NCI-H748 (cell line): ENCODE measurements around the gene HIRA.
A peak's percentile ranks its signal among the peaks of the same experiment; 100 is the strongest.
"Not testable (repeated sequence)": the region's sequence is repeated elsewhere in the genome, so short reads cannot be mapped to it uniquely, and the experiment has no call there.

ENCODE experiments used
- DNase-seq: peaks from one replicate; lab custom pipeline; 2025; ENCODE audit not compliant: unreplicated experiment; lab: John Stamatoyannopoulos, UW

HIRA gene

DNA sequence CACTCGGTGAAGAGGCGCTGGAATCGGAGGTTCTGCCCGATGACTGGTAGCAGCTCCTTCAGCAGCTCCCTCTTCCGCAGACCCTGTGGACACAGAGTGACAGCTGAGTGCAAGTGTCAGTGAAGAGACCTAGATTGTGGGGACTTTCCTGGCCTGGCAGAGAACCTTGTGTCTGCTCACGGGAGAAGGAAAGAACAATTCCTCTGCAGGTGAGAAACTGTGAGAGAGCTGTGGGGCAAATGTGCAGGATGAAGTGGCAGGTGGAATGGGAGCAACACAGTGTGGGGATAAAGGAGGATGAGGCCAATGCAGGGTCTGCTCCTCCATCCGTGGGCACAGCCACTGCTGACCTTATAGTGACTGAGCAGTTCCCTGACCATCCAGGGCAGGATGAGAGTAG is 100.1 kb downstream of the HIRA start:
- DNase-seq: no peak

DNA sequence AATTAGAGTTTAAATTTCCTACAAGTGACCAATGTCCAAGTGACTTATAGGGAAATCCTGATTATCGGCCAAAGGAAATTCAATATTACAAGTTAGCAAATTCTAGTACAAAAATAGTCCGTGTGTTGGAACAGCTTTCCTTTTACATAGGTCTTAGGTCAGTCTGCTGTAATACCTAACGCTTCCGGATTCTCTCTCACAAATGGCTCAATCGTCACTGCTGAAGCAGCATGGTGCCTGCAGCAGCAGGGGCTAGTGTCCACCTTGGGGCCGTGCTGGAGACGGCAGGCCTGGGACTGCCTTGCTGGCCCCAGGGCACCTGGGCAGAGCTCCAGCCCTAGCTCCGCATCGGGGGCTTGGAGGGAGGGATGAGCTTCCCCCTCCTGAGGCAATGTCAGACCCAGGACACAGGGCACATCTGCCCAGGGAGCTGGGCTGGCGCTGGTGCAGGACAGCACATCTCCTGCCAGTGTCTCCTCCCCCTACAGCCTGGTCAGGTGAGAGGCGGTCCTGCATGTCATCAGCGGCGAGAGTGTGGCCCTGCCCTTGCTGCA is 100.6 kb downstream of the HIRA start:
- DNase-seq: no peak

DNA sequence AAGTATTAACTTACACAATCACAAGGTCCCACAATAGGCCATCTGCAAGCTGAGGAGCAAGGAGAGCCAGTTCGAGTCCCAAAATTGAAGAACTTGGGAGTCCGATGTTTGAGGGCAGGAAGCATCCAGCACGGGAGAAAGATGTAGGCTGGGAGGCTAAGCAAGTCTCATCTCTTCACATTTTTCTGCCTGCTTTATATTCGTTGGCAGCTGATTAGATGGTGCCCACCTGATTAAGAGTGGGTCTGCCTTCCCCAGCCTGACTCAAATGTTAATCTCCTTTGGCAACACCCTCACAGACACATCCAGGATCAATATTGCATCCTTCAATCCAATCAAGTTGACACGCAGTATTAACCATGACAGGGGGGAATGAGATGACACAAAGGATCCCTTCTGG is 101.3 kb downstream of the HIRA start:
- DNase-seq: not testable (repeated sequence)

DNA sequence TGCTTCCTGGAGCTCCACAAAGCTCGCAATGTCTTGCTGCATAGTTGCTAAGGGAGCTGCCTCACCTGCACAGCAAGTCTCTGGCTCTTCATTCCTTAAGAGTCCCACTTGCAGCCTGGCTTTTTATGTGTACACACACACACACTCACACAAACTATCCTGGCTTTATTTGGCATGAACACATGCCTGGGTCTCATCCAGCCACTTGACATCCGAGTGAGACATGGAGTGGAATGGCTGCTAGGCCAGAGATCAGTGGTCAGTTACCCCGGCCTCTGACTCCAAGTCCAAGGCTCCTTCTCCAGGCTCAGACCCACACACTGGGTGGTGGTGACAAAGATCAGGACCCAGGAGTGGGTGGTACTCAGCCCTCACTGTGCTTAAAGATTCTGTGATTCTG is 102.1 kb downstream of the HIRA start:
- no peak for DNase-seq

DNA sequence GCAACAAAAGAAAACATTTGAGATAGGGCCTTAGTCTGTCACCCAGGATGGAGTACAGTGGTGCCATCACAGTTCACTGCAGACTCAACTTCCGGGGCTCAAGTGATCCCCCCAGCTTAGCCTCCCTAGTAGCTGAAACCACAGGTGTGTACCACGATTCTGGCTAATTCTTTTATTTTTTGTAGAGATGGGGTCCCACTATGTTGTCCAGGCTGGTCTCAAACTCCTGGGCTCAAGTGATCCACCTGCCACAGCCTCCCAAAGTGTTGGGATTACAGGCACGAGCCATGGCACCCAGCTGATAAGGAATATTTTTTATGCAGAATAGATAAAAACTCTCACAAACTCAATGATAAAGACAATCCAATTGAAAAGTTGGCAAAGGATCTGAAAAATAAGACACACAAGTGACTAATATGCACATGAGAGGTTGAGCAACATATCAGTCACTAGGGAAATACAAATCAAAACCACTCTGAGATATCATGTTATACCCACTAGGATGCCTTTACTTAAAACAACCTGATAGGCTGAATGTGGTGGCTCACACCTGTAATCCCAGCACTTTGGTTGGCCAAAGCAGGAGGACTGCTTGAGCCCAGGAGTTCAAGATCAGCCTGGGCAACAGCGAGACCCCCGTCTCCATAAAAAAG is 106.1 kb downstream of the HIRA start:
- no peak for DNase-seq

DNA sequence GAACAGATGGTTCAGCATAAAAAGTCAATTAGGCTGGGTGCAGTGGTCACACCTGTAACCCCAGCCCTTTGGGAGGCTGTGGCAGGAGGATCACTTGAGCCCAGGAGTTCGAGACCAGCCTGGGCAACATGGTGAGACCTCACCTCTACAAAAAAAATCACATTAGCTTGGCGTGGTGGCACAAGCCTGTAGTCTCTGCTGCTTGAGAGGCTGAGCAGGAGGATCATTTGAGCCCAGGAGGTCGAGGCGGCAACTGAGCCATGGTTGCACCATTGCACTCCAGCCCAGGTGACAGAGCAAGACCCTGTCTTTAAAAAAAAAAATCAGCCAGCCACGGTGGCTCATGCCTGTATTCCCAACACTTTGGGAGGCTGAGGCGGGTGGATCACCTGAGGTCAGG is 108.1 kb downstream of the HIRA start:
- DNase-seq: not testable (repeated sequence)

DNA sequence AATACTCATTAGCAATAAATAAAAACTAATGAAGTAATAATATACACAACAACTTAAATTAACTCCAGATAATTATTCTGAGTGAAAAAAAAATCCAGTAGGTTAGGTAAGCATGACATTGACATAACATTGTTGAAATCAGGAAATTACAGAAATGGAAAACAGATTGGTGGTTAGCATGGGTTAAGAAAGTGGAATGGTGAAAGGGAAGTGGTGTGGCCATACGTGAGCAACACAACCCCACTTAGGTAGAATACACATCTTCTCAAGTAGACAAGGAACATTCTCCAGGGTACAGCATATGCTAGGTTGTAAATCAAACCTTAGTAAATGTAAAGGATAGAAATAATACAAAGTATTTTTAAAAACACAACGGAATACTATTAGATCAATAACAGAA is 109.8 kb downstream of the HIRA start:
- DNase-seq: no peak

DNA sequence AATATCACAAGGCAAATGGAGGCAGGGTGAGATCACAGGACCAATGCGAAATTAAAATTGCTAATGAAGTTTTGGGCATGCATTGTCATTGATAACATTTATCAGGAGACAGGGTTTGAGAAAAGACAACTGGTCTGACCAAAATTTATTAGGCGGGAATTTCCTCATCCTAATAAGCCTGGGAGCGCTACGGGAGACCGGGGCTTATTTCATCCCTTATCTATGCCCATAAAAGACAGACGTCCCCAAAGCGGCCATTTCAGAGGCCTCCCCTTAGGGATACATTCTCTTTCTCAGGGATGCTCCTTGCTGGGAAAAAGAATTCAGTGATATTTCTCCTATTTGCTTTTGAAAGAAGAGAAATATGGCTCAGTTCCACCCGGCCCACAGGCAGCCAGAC is 111.4 kb downstream of the HIRA start:
- not testable (repeated sequence) for DNase-seq

DNA sequence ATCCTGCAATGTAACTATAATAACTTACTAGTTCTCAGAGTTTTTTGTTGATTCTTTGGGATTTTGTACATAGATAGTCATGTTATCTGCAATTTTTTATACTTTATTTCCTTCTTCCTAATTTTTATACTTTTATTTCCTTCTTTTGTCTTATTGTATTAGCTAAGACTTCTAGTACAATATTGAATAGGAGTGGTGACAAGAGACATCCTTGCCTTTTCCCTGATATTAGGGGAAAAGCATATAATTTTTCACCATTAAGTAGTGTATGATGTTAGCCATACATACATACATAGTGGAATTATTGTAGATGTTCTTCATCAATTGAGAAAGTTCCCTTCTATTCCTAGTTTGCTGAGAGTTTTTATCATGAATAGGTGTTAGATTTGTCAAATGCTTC is 112.3 kb downstream of the HIRA start:
- no peak for DNase-seq

DNA sequence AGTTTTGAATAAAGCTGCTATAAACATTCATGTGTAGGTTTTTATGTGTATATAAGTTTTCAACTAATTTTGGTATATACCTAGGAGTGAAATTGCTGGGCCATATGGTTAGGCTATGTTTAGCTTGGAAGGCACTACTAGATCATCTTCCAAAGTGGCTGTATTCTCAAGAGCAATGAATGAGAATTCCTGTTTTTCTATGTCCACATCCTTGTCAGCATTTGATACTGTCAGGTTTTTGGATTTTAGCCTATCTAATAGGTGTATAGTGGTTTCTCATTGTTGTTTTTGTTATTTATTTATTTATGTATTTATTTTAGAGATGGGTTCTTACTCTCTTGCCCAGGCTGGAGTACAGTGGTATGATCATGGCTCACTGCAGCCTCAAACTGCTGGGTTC is 113.7 kb downstream of the HIRA start:
- DNase-seq: no peak

DNA sequence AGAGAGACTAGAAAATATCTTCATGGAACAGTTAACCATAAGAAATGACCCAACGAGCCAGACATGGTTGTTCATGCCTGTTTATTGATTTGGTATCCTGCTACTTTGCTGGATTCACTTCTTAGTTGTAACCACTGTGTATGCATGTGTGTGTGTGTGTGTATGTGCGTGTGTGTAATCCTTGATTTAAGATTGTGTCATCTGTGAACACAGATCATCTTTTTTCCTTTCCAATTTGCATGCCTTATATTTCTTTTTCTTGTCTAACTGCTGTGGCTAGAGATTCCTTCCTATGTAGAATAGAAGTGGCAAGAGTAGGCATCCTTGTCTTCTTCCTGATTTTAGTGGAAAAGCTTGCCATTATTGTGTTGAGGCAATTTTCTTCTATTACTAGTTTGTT is 123.7 kb downstream of the HIRA start:
- no peak for DNase-seq

DNA sequence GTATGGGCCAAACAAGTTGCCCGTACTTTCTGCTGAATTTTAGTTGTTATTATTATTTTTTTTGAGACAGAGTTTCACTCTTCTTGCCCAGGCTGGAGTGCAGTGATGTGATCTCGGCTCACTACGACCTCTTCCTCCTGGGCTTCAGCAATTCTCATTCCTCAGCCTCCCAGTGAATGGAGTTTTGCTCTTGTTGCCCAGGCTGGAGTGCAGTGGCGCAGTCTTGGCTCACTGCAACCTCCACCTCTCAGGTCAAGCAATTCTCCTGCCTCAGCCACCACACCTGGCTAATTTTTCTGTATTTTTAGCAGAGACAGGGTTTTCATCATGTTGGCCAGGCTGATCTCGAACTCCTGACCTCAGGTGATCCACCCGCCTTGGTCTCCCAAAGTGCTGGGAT is 125.0 kb downstream of the HIRA start:
- DNase-seq: not testable (repeated sequence)

DNA sequence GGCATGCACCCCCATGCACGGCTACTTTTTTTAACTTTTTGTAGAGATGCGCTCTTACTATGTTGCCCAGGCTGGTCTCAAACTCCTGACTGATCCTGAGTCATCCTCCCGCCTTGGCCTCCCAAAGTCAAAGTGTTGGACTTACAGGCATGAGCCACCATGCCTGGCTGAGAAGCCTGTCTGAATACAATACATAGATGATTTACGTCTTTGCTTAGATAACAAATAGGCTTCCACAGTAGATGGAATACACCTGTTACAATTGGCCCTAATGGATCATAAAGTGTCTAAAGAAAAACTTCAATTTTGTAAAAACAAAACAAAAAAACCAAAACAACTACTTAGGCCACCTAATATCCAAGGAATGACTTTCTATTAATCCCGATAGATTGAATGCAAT is 127.0 kb downstream of the HIRA start:
- DNase-seq: no peak

DNA sequence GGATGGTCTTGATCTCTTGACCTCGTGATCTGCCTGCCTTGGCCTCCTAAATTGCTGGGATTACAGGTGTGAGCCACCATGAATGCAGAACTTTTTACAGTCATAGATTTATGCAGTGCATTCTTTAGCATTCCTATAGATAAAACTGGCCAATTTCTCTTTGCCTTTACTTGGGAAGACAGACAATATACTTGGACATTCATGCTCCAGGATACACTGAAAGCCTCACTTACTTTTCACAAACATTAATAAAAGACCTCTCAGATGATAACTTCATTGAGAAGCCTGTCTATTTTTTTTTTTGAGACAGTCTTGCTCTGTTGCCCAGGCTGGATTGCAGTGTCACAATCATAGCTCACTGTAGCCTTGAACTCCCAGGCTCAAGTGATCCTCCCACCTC is 127.7 kb downstream of the HIRA start:
- no peak for DNase-seq

DNA sequence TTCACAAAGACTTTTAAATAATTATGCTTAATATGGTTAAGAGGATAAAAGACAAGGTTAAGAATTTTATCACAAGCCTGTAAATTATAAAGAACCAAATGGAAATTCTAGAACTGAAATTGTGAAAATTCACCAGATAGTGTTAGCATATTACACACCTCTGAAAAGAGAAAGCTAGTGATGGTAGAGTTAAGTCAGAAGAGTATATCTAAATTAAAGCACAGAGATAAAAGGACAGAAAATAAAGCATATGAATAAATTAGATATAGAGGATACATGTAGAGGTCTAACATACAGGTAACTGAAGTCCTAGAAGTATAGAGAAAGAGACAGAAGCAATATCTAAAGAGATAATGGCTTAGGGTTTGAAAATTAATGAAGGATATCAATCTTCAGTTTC is 135.8 kb downstream of the HIRA start:
- DNase-seq: no peak

DNA sequence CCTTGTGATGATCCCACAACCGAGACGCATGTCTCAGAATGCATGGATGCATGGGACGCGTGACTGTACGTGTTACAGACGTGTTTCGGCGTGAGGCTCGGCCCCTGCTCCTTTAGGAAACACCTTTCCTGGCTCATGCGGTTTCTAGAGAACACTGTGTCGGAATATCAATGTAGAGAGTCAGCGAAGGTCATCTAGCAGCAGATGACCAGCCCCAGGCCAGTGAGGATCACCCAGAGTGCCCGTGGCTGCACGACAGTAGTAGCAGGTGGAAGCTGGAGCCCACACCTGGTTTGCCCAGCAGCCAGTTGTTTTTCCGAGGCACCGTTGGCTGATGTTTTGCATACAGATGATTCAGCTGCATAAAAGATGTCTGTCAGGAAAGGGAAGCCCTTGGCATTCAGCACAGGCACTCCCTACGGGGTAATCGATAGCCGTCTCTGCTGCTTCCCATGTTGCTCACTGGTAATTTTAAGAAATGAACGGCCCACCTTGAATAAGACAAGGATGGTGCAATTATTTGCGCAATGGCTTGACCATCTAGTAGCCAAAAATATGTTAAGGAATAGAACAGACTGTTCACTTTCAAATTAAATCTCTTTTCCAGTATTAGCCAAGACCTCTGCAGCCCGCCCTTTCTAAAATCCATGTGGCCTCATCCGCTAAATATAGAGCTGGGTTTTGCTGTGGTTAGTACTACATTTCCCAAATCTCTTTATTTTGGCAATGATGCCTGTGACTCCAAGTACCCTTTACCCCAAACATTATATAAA is 138.9 kb downstream of the HIRA start:
- peak; percentile 51 for DNase-seq

DNA sequence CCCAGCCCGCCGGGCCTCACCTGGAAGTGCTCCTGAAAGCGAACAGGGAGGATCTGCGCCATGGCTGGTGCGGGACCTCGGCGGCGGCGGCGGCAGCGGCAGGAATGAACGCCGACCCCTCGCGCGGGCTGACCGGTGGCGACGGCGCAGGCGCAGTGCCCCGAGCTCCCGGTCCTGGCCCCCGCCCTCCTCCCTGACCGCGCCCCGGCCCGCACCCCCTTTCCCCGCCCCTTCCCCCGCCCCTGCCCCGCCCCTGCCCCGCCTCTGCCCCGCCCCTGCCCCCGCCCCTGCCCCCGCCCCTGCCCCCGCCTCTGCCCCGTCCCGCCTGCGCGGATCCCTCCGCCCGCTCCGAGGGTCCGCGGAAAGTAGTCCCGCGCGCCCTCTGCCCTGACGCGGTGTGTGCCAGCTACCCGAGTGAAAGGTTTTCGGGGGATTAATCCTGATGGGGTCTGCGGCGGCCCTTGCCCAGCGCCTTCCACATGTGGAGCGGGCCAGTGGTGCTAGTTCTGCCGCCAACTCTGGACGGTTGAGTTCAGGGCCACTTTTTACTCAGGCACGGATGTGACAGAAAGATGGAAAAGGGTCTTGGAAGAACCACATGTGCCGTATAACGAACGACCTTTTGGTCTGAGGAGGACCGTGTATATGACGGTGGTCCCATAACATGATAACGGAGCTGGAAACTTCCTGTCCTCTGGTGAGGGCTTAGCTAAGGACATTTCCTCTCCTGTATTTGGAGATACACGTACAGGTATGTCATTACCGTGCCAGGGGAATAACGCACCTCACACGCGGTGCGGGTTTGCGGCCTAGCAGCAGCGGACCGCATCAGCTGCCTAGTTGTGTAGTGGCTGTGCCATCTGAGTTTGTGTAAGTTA is 139.7 kb downstream of the HIRA start, which contains the start of gene CLTCL1:
Gene CLTCL1, minus strand, starts transcription at position 140 of the 878 bp plus-strand sequence. Its CDS starts 78 bp downstream, at position 62.
- peak; percentile 90 for DNase-seq

DNA sequence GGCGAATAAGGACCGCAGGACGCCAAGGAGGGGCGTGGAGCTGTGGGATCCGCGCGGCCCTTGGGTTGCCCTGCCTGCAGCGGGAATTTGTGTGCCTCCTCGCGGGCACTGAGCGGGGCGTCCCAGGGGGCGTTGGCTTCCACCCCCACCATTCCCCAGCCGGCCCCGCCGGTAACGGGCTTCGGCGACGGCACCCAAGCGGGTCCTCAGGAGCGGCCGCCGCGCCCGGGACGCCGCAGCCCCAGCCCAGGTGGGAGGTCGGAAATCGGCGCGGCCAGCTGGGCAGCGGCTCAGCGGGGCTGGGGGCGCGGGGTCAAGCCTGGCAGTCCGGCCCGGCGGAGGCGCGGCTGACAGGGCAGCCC is 140.3 kb downstream of the HIRA start:
- peak; percentile 61 for DNase-seq

DNA sequence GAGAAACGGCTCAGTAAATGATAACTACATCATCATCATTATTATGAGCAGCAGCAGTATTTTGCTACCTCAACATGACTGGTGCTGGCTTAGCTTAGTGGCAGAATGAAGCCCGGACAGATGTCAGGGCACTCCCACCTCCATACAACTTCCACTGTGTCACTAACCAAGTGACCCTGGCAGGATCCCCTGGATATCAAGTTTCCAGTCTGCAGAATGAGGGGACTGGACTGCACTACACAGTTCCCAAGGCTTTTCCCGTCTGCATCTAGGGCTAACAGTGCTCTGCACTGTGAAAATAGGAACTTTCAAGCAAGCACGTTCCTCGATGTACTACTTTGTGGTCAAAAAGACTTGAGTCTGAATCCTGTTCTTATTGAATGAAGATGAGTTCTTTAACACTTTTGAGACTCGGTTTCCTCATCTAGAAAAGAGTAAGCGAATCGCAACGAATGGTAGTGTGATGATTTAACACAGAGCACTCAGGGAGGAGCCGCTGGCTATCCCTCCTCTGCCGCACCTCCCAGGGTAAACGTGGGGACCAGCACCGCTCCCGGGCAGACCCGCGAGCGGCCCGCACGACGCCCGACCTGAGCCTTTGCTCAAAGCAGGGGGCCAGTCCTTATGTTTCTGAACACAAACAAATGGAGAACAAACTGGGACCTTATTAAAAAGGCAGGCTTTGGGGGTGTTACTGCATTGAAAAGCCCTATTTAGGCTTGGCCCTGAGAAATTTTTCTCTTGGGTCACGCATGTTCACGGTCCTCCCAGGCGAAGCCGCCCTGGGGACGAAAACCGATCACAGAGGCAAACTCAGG is 140.9 kb downstream of the HIRA start:
- peak; percentile 49 for DNase-seq

DNA sequence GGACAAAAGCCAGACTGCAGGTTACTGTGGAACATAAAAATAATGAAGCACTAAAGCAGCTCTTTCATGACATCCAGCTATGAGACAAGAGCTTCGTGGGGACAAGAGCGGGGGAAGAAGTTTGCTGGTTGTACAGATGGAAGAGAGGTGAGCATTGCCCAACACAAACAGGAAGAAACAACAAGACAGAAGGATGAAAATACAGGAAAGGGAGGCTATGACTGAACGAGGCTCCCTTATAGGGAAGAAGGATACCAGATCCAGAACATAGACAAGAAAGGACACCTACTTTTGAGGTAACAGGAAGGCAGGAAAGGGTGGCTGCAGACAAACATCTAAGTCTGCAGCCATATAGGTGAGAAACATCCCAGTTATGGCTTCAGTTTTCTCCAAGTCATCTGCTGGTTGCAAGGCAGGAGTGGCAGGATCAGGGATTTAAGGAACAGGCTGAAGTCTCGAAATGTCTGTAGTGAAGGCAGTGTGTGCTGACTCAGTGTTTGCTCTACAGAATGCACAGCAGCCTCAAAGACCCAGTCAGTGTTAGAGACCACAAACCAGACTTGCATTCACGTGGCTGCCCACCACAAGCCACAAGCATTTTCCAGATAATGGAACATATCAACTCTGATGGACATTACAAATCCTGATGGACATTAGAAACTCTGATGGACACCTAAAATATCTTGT is 141.9 kb downstream of the HIRA start:
- DNase-seq: no peak
